Tibial nerve (tissue), 4 donors: ENCODE data around the gene OR6X1. TPM values are rescaled to one million over a fixed set of nuclear protein-coding genes. Genes with fewer than 3 reads are reported as not detected.

Experiments used
- DNase-seq, 2 donors: peaks; one replicate each; pipeline ENCODE4 v3.0.0-alpha.2; 2019; ENCODE audit warnings: low spot score in 2 of 2
- H3K27ac ChIP-seq, 4 donors: fragments of 200-600 bp; sonication (generic) in 3 of 4; one replicate each; pipeline ENCODE4 v1.5.1; 2017 to 2019; ENCODE audit warnings: mild to moderate bottlenecking in 1 of 4
- H3K27me3 ChIP-seq, 2 donors: fragments of 200-600 bp; sonication (generic) in 1 of 2; one replicate each; pipeline versions ENCODE4 v1.5.1 to v1.6.0; 2017 to 2019
- H3K36me3 ChIP-seq, 3 donors: fragments of 200-600 bp; sonication (generic); one replicate each; pipeline ENCODE4 v1.5.1; 2018 to 2019
- H3K4me1 ChIP-seq, 4 donors: fragments of 200-600 bp; sonication (generic) in 3 of 4; one replicate each; pipeline ENCODE4 v1.5.1; 2017 to 2019
- H3K4me3 ChIP-seq, 4 donors: fragments of 200-600 bp; sonication (generic) in 3 of 4; one replicate each; pipeline ENCODE4 v1.5.1; 2017 to 2019; ENCODE audit warnings: mild to moderate bottlenecking in 1 of 4, moderate library complexity in 1 of 4
- H3K9me3 ChIP-seq, 4 donors: fragments of 200-600 bp; sonication (generic) in 3 of 4; one replicate each; pipeline ENCODE4 v1.5.1; 2017 to 2019
- CTCF ChIP-seq, 5 experiments: fragments of 200-600 bp in 3 of 5; fragments of 450-650 bp in 2 of 5; sonication (generic) in 3 of 5; IDR thresholded peaks; one replicate each; pipeline ENCODE4 v1.5.1; 2016 to 2019; ENCODE audit warnings: antibody characterized with exemption in 5 of 5, mild to moderate bottlenecking in 3 of 5, moderate library complexity in 2 of 5
- EP300 ChIP-seq, 2 donors: sonication (generic); formaldehyde crosslinking; IDR thresholded peaks; one replicate each; pipeline ENCODE4 v1.6.1; 2017; ENCODE audit warnings: antibody characterized with exemption in 2 of 2, mild to moderate bottlenecking in 1 of 2
- POLR2A ChIP-seq, 2 donors: fragments of 450-650 bp; IDR thresholded peaks; one replicate each; pipeline ENCODE4 v1.6.1; 2017; ENCODE audit warnings: antibody characterized with exemption in 2 of 2, mild to moderate bottlenecking in 2 of 2, moderate library complexity in 2 of 2
- WGBS, 2 donors: methylation state at CpG; one replicate each; pipeline ENCODE4 v1.1.5; 2018; 5-methylcytosine and 5-hydroxymethylcytosine counted together
- total RNA-seq, 4 donors: library from RNA; depleted of rRNA; stranded (reverse); fragments of >200 nt; gene quantifications; one replicate each; pipeline ENCODE4 v1.1.0, GENCODE V29; 2016

The OR6X1 gene
- total RNA-seq, 4 donors from 2014 or later, result not detected

- peak overlapping the region; percentile 77 to 93 (median 84) for H3K27ac ChIP-seq
- WGBS, 2 donors, result 0 to 2% methylated on average over 6 of the region's 6 CpGs
- H3K4me3 ChIP-seq, result peak overlapping the region; percentile 69 to 97 (median 88)
- DNase-seq, result no peak
- TF ChIP-seq CTCF (IDR thresholded peaks at IDR 0.05) (no peak), POLR2A (IDR thresholded peaks at IDR 0.05) (no peak), EP300 (IDR thresholded peaks at IDR 0.05) (no peak)
- peaks cover 0 to 29% (median 8%) of the 10 kb centered on the region in 4 donors for H3K4me1 ChIP-seq
- H3K36me3 ChIP-seq, result peaks cover 0 to 15% (median 0%) of the 10 kb centered on the region in 3 donors
- H3K27me3 ChIP-seq, result no peaks in the 10 kb centered on the region
- no peaks in the 10 kb centered on the region for H3K9me3 ChIP-seq
Observed at GRCh38 chr11:123740787-123741158, 13.5 kb downstream of the OR6X1 start.

GRCh38 chr11:123738374-123738773 lies 15.9 kb downstream of the OR6X1 start:
- Histone ChIP-seq H3K4me3 (no peak overlapping the region), H3K27me3 (no peaks in the 10 kb centered on the region), H3K27ac (no peak overlapping the region), H3K4me1 (peaks cover 0 to 29% (median 8%) of the 10 kb centered on the region in 4 donors), H3K9me3 (no peaks in the 10 kb centered on the region), H3K36me3 (peaks cover 0 to 35% (median 0%) of the 10 kb centered on the region in 3 donors)
- no peak for TF ChIP-seq CTCF (IDR thresholded peaks at IDR 0.05)
- no peak for TF ChIP-seq EP300 (IDR thresholded peaks at IDR 0.05)
- no peak for TF ChIP-seq POLR2A (IDR thresholded peaks at IDR 0.05)
- WGBS, 2 donors, result 0 to 92% methylated on average over 2 of the region's 2 CpGs
- no peak for DNase-seq

DNA sequence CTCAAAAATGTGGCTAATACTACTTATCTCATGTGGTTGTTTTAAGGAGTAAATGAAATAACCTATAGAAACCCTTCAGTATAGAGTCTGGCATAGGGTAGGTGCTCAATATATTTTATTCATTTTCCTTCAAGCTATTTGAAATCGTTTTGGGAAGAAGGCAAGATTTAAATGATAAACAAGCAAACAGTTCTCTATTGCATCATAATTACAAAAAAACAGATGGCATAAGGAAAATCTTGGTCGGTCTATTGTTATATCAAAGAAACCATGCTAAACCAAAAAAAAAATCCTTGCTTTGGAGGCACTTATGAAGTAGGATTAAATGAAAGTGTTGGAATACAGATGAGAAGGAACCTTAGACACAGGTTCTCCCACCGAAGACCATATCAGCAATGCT lies 17.5 kb downstream of the OR6X1 start:
- Histone ChIP-seq H3K4me3 (no peak overlapping the region), H3K4me1 (peaks cover 0 to 21% (median 4%) of the 10 kb centered on the region in 4 donors), H3K27ac (no peak overlapping the region), H3K27me3 (no peaks in the 10 kb centered on the region), H3K36me3 (peaks cover 0 to 36% (median 0%) of the 10 kb centered on the region in 3 donors), H3K9me3 (no peaks in the 10 kb centered on the region)
- 89 to 93% methylated on average over 3 of the region's 3 CpGs for WGBS, 2 donors
- DNase-seq, result no peak
- no peak for TF ChIP-seq CTCF (IDR thresholded peaks at IDR 0.05)
- no peak for TF ChIP-seq EP300 (IDR thresholded peaks at IDR 0.05)
- TF ChIP-seq POLR2A (IDR thresholded peaks at IDR 0.05), result no peak

- H3K4me1 ChIP-seq, result no peaks in the 10 kb centered on the region
- H3K27me3 ChIP-seq, result no peaks in the 10 kb centered on the region
- H3K9me3 ChIP-seq, result peaks cover 0 to 23% (median 0%) of the 10 kb centered on the region in 4 donors
- no peak overlapping the region for H3K27ac ChIP-seq
- WGBS, 2 donors, result 88 to 92% methylated on average over 6 to 8 of the region's 8 CpGs
- no peak for DNase-seq
- H3K4me3 ChIP-seq, result no peak overlapping the region
- peaks cover 2 to 84% (median 48%) of the 10 kb centered on the region in 3 donors for H3K36me3 ChIP-seq
- TF ChIP-seq POLR2A (IDR thresholded peaks at IDR 0.05) (no peak), CTCF (IDR thresholded peaks at IDR 0.05) (no peak), EP300 (IDR thresholded peaks at IDR 0.05) (no peak)
Observed at GRCh38 chr11:123729602-123730001, 24.7 kb downstream of the OR6X1 start.

DNA sequence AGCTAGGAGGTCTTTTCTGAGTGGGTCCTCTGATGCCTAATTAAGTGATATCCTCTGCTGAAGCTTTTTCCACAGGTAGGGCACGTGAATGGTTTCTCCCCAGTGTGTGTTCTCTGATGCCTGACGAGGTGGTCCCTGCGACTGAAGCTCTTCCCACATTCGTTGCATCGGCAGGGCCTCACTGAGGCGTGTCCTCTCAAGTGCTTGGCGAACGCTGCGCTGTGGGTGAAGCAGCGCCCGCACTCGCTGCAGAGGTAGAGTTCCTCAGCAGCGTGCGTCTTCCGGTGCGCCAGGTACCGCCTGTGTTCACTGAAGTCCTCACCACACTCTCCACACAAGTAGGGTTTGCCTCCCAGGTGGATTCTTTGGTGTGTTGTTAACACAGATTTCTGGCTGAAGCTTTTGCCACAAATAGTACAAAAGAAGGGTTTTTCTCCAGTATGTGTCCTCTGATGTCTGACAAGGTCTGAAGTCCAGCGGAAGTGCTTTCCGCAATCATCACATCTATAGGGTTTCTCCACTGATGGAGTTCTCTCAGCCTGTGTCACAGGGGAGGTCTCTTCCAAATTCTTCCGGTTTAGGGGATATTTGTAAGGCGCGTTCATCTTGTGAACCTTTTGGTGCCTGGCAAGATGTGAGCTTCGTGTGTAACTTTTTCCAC lies 28.2 kb downstream of the OR6X1 start:
- H3K36me3 ChIP-seq, result peaks cover 2 to 85% (median 48%) of the 10 kb centered on the region in 3 donors
- no peaks in the 10 kb centered on the region for H3K4me1 ChIP-seq
- TF ChIP-seq CTCF (IDR thresholded peaks at IDR 0.05) (no peak), EP300 (IDR thresholded peaks at IDR 0.05) (no peak), POLR2A (IDR thresholded peaks at IDR 0.05) (no peak)

More for the DNA sequence above, 28.2 kb downstream of the OR6X1 start:
- Histone ChIP-seq H3K4me3 (no peak overlapping the region), H3K27ac (no peak overlapping the region), H3K27me3 (no peaks in the 10 kb centered on the region), H3K9me3 (peaks cover 0 to 23% (median 0%) of the 10 kb centered on the region in 4 donors)
- WGBS, 2 donors, result 98% methylated on average over 23 of the region's 23 CpGs
- DNase-seq, result no peak
